CD14-positive monocyte (primary cell): Measurements from ENCODE around the gene AURKAIP1. TPM values are rescaled to one million over a fixed set of nuclear protein-coding genes. Genes with fewer than 3 reads are reported as not detected.

Experiments used
- DNase-seq, 3 donors: peaks; one replicate each; pipeline ENCODE4 v3.0.0-alpha.2; 2011 to 2022
- H2AFZ ChIP-seq: 2 replicates; pipeline ENCODE4 v1.6.0; 2012; ENCODE audit warnings: mild to moderate bottlenecking, low read depth, low read length, inconsistent platforms; ENCODE audit not compliant: insufficient read depth, poor library complexity, severe bottlenecking
- H3K27ac ChIP-seq, 2 donors: 1 replicate in 1 of 2; 2 replicates in 1 of 2; pipeline ENCODE4 v1.5.1; 2012 to 2013; ENCODE audit warnings: low read length in 2 of 2, control low read depth in 1 of 2, inconsistent platforms in 1 of 2, low read depth in 1 of 2, mild to moderate bottlenecking in 1 of 2
- H3K27me3 ChIP-seq, 2 donors: one replicate each; pipeline versions ENCODE4 v1.6.0 to v1.6.1; 2011 to 2013; ENCODE audit warnings: low read length in 2 of 2; ENCODE audit not compliant: control insufficient read depth in 2 of 2, insufficient read depth in 2 of 2
- H3K36me3 ChIP-seq, 2 donors: replicated peaks in 1 of 2; 1 replicate in 1 of 2; 2 replicates in 1 of 2; pipeline versions ENCODE4 v1.5.1 to v1.6.1; 2012 to 2013; ENCODE audit warnings: low read length in 2 of 2, control low read depth in 1 of 2, inconsistent platforms in 1 of 2, mild to moderate bottlenecking in 1 of 2; ENCODE audit not compliant: insufficient read depth in 2 of 2, control insufficient read depth in 1 of 2
- H3K4me1 ChIP-seq, 2 donors: 1 replicate in 1 of 2; 2 replicates in 1 of 2; pipeline versions ENCODE4 v1.5.1 to v1.6.1; 2012 to 2013; ENCODE audit warnings: low read length in 2 of 2, control low read depth in 1 of 2, inconsistent platforms in 1 of 2, mild to moderate bottlenecking in 1 of 2, moderate library complexity in 1 of 2; ENCODE audit not compliant: insufficient read depth in 2 of 2, control insufficient read depth in 1 of 2
- H3K4me2 ChIP-seq: replicated peaks from 2 replicates; pipeline ENCODE3; 2012; ENCODE audit warnings: low read length, moderate library complexity, mild to moderate bottlenecking; ENCODE audit not compliant: poor library complexity, severe bottlenecking; ENCODE audit errors: extremely low read depth
- H3K4me3 ChIP-seq, 3 experiments: fragments of 200-600 bp in 1 of 3; sonication (generic) in 1 of 3; replicated peaks in 1 of 3; 1 replicate in 2 of 3; 2 replicates in 1 of 3; pipeline ENCODE4 v1.5.1; 2011 to 2013; ENCODE audit warnings: low read length in 3 of 3, mild to moderate bottlenecking in 3 of 3, control low read depth in 2 of 3, low read depth in 2 of 3, inconsistent platforms in 1 of 3, moderate library complexity in 1 of 3
- H3K79me2 ChIP-seq: 2 replicates; pipeline ENCODE4 v1.6.0; 2012; ENCODE audit warnings: mild to moderate bottlenecking, control low read depth, inconsistent platforms, low read length, moderate library complexity; ENCODE audit not compliant: insufficient read depth
- H3K9ac ChIP-seq: 2 replicates; pipeline ENCODE4 v1.6.0; 2017; ENCODE audit warnings: low read length, mild to moderate bottlenecking; ENCODE audit not compliant: insufficient read depth, poor library complexity, severe bottlenecking
- H3K9me3 ChIP-seq, 2 donors: replicated peaks in 1 of 2; 1 replicate in 1 of 2; 2 replicates in 1 of 2; pipeline versions ENCODE4 v1.5.1 to v1.6.1; 2012 to 2013; ENCODE audit warnings: low read length in 2 of 2, control low read depth in 1 of 2; ENCODE audit not compliant: control insufficient read depth in 1 of 2, insufficient read depth in 1 of 2
- H4K20me1 ChIP-seq: 2 replicates; pipeline ENCODE4 v1.6.0; 2012; ENCODE audit warnings: mild to moderate bottlenecking, low read length, control low read depth, moderate library complexity; ENCODE audit not compliant: insufficient read depth
- H3K27ac Mint-ChIP-seq, 7 donors: one replicate each; pipeline ENCODE4 v1.8.0; 2020; ENCODE audit warnings: mild to moderate bottlenecking in 7 of 7, mixed read lengths in 7 of 7, moderate library complexity in 6 of 7, inconsistent platforms in 2 of 7
- H3K27me3 Mint-ChIP-seq, 3 donors: one replicate each; pipeline ENCODE4 v1.8.0; 2021 to 2022; ENCODE audit warnings: low read depth in 3 of 3, mild to moderate bottlenecking in 3 of 3, mixed read lengths in 3 of 3, moderate library complexity in 3 of 3, inconsistent platforms in 1 of 3
- H3K36me3 Mint-ChIP-seq, 2 donors: one replicate each; pipeline ENCODE4 v1.8.0; 2020; ENCODE audit warnings: mixed read lengths in 2 of 2, inconsistent platforms in 1 of 2, mild to moderate bottlenecking in 1 of 2
- H3K4me1 Mint-ChIP-seq: one replicate; pipeline ENCODE4 v1.8.0; 2020; ENCODE audit warnings: mild to moderate bottlenecking, mixed read lengths
- H3K4me3 Mint-ChIP-seq, 2 donors: one replicate each; pipeline ENCODE4 v1.8.0; 2020; ENCODE audit warnings: mild to moderate bottlenecking in 2 of 2, mixed read lengths in 2 of 2, moderate library complexity in 1 of 2
- H3K9me3 Mint-ChIP-seq, 7 donors: one replicate each; pipeline ENCODE4 v1.8.0; 2020 to 2022; ENCODE audit warnings: mixed read lengths in 7 of 7, mild to moderate bottlenecking in 6 of 7, moderate library complexity in 6 of 7, inconsistent platforms in 2 of 7
- CTCF ChIP-seq: fragments of 200-600 bp; IDR thresholded peaks from one replicate; pipeline ENCODE4 v1.8.0; 2022; ENCODE audit warnings: antibody characterized with exemption, mild to moderate bottlenecking
- WGBS: methylation state at CpG from one replicate; pipeline ENCODE4 v1.1.5; 2013; ENCODE audit warnings: missing lambda C conversion rate; ENCODE audit not compliant: insufficient coverage; 5-methylcytosine and 5-hydroxymethylcytosine counted together
- intact Hi-C, 2 donors: fragments of 100-400 bp; cut with micrococcal nuclease; formaldehyde crosslinking; loops; one replicate each; pipeline versions ENCODE4 v1.15.0 to v1.15.1; 2023
- polyA plus RNA-seq, 3 donors: library from polyadenylated mRNA; depleted of rRNA in 1 of 3; unstranded in 2 of 3; stranded (reverse) in 1 of 3; fragments of 300-500 nt in 2 of 3; fragments of >200 nt in 1 of 3; fragmentation: Illumina TruSeq in 2 of 3; gene quantifications; 1 replicate in 2 of 3; 2 replicates in 1 of 3; pipeline ENCODE4 v1.2.3, GENCODE V29; 2012 to 2021

The AURKAIP1 gene
- polyA plus RNA-seq, 3 donors, result 59.1 to 160 (median 134) TPM

DNA sequence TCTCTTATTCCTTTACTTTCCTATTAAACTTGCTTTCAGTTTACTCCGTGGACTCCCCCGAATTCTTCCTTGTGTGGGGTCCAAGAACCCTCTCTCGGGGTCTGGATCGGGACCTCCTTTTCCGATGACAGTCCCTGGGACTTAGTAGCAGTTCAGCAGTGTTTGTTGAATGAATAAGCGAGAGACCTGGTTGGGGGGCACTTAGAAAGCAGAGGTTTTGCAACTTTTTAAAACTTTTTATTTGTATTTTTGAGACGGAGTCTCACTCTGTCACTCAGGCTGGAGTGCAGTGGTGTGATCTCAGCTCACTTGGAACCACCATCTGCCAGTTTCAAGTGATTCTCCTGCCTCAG is 48.2 kb upstream of the AURKAIP1 start:
- peaks cover 23 to 70% (median 29%) of the 10 kb centered on the region in 3 donors for H3K27me3 Mint-ChIP-seq
- TF ChIP-seq CTCF, result no peak
- no peak overlapping the region for H3K9ac ChIP-seq
- no peaks in the 10 kb centered on the region for H3K9me3 ChIP-seq
- H3K4me1 ChIP-seq, result no peaks in the 10 kb centered on the region
- intact Hi-C loops, result no loop called here
- WGBS, result 80% methylated on average over 1 of the region's 7 CpGs
- peak overlapping the region in 1 of 7 donors; percentile 53 for H3K27ac Mint-ChIP-seq
- peaks cover 0 to 4% (median 0%) of the 10 kb centered on the region in 7 donors for H3K9me3 Mint-ChIP-seq
- no peak for DNase-seq
- no peaks in the 10 kb centered on the region for H3K36me3 Mint-ChIP-seq
- H3K4me1 Mint-ChIP-seq, result no peaks in the 10 kb centered on the region
- H3K4me3 Mint-ChIP-seq, result no peak overlapping the region
- peaks cover 2 to 29% of the 10 kb centered on the region in 2 donors for H3K27me3 ChIP-seq
- H3K4me3 ChIP-seq, result no peak overlapping the region
- H3K36me3 ChIP-seq, result no peaks in the 10 kb centered on the region
- no peaks in the 10 kb centered on the region for H4K20me1 ChIP-seq
- H3K27ac ChIP-seq, result no peak overlapping the region
- no peak overlapping the region for H3K4me2 ChIP-seq
- H2AFZ ChIP-seq, result no peak overlapping the region
- no peaks in the 10 kb centered on the region for H3K79me2 ChIP-seq

GRCh38 chr1:1422465-1423244 is 47.6 kb upstream of the AURKAIP1 start:
- intact Hi-C loops, result no loop called here
- Histone ChIP-seq H3K27ac (no peak overlapping the region), H3K79me2 (no peaks in the 10 kb centered on the region), H3K4me2 (no peak overlapping the region), H3K36me3 (no peaks in the 10 kb centered on the region), H3K4me3 (no peak overlapping the region), H3K9ac (no peak overlapping the region), H4K20me1 (no peaks in the 10 kb centered on the region), H3K4me1 (no peaks in the 10 kb centered on the region), H3K9me3 (no peaks in the 10 kb centered on the region), H3K27me3 (peaks cover 2 to 27% of the 10 kb centered on the region in 2 donors), H2AFZ (no peak overlapping the region)
- H3K4me3 Mint-ChIP-seq, result peak overlapping the region in 1 of 2 donors; percentile 48
- no peak for TF ChIP-seq CTCF
- H3K27me3 Mint-ChIP-seq, result peaks cover 26 to 67% (median 29%) of the 10 kb centered on the region in 3 donors
- H3K4me1 Mint-ChIP-seq, result no peaks in the 10 kb centered on the region
- no peaks in the 10 kb centered on the region for H3K36me3 Mint-ChIP-seq
- no peak for DNase-seq
- peaks cover 0 to 4% (median 0%) of the 10 kb centered on the region in 7 donors for H3K9me3 Mint-ChIP-seq
- 77% methylated on average over 21 of the region's 29 CpGs for WGBS
- no peak overlapping the region for H3K27ac Mint-ChIP-seq
